Progenitor cell of endocrine pancreas (in vitro differentiated cells): ENCODE measurements around the gene RAB12. TPM values are rescaled to one million over a fixed set of nuclear protein-coding genes. Genes with fewer than 3 reads are reported as not detected.

Source experiments
- DNase-seq: peaks from one replicate; pipeline ENCODE4 v3.0.0; 2021; ENCODE audit warnings: low spot score; ENCODE audit not compliant: unreplicated experiment
- H3K27ac Mint-ChIP-seq: 2 replicates; pipeline ENCODE4 v1.8.0; 2021; ENCODE audit warnings: mild to moderate bottlenecking, moderate library complexity, mixed read lengths
- H3K27me3 Mint-ChIP-seq: 2 replicates; pipeline ENCODE4 v1.8.0; 2021; ENCODE audit warnings: mixed read lengths
- H3K36me3 Mint-ChIP-seq: 2 replicates; pipeline ENCODE4 v1.8.0; 2022; ENCODE audit warnings: mixed read lengths; ENCODE audit not compliant: insufficient read depth
- H3K4me1 Mint-ChIP-seq: 2 replicates; pipeline ENCODE4 v1.8.0; 2021; ENCODE audit warnings: low read depth, mixed read lengths
- H3K4me3 Mint-ChIP-seq: 2 replicates; pipeline ENCODE4 v1.8.0; 2021; ENCODE audit warnings: low read depth, mild to moderate bottlenecking, moderate library complexity, mixed read lengths
- H3K9me3 Mint-ChIP-seq: 2 replicates; pipeline ENCODE4 v1.8.0; 2021; ENCODE audit warnings: low read depth, mixed read lengths
- total RNA-seq: library from RNA; stranded (reverse); gene quantifications from 2 replicates; pipeline ENCODE4 v1.2.1, GENCODE V29; 2021
- TF ChIP-seq, protein P1 (sequence below): fragments of 200-600 bp; sonication (generic); IDR thresholded peaks from one replicate; pipeline ENCODE4 v1.5.0; 2021; ENCODE audit warnings: antibody characterized with exemption, mild to moderate bottlenecking; ENCODE audit not compliant: unreplicated experiment

RAB12 gene
- total RNA-seq, 1 donor from 2014 or later, result 15.4 TPM

DNA sequence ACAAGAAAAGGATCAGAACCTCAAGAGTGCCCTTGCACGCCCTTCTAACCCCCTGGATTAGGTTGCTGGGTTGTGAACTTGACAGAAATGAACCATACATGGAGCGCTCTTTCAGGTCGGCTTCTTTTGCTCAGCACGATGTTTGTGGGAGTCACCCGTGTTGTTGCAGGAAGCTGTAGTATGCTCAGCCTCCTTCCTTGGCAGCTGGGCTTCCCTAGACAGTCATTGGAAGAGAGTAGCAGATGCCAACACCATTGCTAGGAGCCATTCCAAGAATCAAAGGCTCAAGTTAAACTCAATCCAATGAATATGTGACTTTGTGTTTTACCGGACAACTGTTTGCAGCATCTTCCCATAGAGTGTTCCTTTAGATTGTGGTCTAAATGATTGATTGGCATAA, 47.0 kb downstream of the RAB12 start:
- H3K9me3 Mint-ChIP-seq, result no peaks in the 10 kb centered on the region
- no peaks in the 10 kb centered on the region for H3K36me3 Mint-ChIP-seq
- peaks cover 12% of the 10 kb centered on the region for H3K27me3 Mint-ChIP-seq
- no peak overlapping the region for H3K4me3 Mint-ChIP-seq
- no peak for DNase-seq
- peaks cover 5% of the 10 kb centered on the region for H3K4me1 Mint-ChIP-seq
- TF ChIP-seq, protein P1, sequence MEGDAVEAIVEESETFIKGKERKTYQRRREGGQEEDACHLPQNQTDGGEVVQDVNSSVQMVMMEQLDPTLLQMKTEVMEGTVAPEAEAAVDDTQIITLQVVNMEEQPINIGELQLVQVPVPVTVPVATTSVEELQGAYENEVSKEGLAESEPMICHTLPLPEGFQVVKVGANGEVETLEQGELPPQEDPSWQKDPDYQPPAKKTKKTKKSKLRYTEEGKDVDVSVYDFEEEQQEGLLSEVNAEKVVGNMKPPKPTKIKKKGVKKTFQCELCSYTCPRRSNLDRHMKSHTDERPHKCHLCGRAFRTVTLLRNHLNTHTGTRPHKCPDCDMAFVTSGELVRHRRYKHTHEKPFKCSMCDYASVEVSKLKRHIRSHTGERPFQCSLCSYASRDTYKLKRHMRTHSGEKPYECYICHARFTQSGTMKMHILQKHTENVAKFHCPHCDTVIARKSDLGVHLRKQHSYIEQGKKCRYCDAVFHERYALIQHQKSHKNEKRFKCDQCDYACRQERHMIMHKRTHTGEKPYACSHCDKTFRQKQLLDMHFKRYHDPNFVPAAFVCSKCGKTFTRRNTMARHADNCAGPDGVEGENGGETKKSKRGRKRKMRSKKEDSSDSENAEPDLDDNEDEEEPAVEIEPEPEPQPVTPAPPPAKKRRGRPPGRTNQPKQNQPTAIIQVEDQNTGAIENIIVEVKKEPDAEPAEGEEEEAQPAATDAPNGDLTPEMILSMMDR, result no peak
- H3K27ac Mint-ChIP-seq, result no peak overlapping the region

DNA sequence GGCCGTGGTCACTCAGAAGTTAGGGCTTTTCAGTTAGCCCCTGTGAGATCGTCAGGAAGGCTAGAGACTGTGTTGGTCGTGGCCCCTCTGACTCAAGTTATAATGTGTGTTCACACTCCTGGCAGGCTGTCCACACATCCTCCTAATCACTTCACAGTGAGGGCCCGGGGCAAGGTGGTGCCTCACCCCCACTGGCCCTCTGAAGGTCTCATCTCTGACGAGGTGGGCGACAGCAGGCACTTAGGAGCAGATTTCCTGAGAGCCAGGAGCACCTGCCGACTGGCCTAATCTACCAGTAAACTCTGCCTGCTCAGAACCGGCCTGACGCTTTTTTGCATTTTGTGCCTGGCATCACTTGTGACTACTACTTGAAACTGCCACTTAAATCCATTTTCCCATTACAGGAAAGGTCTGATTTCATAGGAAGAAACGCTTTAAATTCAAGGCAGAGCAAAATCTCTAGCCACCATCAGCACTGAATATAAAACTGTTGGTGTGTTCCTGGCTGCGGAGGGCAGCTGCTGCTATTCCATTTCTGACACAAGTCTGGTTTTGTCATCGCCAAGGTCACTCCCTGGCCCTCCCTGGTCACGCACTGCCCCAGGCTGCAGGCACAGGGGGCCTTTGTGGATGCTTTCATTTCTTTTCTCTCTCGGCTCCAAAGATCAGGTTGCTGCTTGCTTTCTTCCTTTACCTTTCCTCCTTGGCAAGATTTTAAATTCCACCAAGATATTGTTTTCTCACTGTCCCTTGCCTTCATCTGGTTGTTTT, 48.0 kb downstream of the RAB12 start:
- no peak for DNase-seq
- Mint-ChIP-seq H3K36me3 (no peaks in the 10 kb centered on the region), H3K27me3 (peaks cover 12% of the 10 kb centered on the region), H3K27ac (no peak overlapping the region), H3K4me3 (no peak overlapping the region), H3K4me1 (peaks cover 14% of the 10 kb centered on the region), H3K9me3 (no peaks in the 10 kb centered on the region)
- TF ChIP-seq, protein P1, result no peak

DNA sequence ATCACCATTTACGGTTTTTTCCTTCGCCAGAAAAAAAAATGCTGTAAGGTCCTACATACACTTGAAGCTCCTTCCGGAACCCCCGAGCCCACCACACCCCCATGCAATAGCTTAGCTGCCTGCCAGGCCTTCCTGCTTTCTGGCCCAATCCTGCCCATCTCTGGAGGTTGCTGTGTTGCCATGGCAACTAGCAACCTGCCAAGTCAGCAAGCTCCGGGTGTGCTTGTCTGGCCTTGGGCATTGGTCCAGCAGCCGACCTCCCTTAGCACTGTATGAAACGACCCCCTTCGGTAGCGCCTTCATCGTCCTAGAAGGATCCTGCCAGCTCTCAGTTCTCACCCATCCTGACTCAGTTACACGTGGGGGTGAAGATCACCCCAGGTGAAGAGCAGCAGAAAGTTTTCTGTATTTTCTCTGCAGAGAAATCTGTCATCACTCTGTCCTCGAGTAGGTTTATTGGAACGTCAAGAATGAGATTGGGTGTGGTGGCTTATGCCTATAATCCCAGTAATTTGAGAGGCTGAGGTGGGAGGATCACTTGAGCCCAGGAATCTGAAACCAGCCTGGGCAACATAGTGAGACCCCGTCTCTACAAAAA, 48.7 kb downstream of the RAB12 start:
- Mint-ChIP-seq H3K27ac (no peak overlapping the region), H3K4me1 (peaks cover 21% of the 10 kb centered on the region), H3K4me3 (no peak overlapping the region), H3K9me3 (no peaks in the 10 kb centered on the region), H3K27me3 (peaks cover 14% of the 10 kb centered on the region), H3K36me3 (no peaks in the 10 kb centered on the region)
- no peak for DNase-seq
- TF ChIP-seq, protein P1, result no peak

DNA sequence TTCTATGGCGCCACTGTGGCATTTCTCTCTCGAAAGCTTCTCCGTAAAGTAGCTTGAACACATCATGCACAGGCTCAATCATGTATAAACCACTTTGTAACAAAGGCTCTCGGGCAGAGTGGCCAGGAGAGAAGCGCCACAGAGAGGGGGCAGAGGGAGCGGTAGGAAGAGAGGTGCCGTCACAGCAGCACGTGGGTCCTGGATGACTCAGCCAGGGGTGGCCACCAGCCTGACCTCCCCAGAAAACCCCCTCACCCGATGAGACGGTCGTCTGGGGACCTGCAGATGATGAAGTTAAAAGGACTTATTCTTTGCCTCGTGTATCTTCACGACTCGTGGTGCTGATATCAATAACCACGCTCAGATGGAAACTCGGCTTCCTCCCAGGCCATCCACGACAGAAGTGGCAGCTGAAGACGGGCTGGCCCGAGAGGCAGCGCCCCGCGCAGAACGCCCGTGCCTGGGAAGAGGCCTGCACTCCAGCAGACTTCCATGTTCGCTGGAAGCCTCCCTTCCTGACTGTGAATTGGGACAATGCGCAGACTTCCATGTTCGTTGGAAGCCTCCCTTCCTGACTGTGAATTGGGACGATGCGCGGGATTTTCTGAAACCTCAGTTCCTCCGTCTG, 49.7 kb downstream of the RAB12 start:
- Mint-ChIP-seq H3K9me3 (no peaks in the 10 kb centered on the region), H3K27me3 (peaks cover 18% of the 10 kb centered on the region), H3K4me1 (peaks cover 25% of the 10 kb centered on the region), H3K27ac (no peak overlapping the region), H3K36me3 (no peaks in the 10 kb centered on the region), H3K4me3 (no peak overlapping the region)
- DNase-seq, result no peak
- TF ChIP-seq, protein P1, result no peak

DNA sequence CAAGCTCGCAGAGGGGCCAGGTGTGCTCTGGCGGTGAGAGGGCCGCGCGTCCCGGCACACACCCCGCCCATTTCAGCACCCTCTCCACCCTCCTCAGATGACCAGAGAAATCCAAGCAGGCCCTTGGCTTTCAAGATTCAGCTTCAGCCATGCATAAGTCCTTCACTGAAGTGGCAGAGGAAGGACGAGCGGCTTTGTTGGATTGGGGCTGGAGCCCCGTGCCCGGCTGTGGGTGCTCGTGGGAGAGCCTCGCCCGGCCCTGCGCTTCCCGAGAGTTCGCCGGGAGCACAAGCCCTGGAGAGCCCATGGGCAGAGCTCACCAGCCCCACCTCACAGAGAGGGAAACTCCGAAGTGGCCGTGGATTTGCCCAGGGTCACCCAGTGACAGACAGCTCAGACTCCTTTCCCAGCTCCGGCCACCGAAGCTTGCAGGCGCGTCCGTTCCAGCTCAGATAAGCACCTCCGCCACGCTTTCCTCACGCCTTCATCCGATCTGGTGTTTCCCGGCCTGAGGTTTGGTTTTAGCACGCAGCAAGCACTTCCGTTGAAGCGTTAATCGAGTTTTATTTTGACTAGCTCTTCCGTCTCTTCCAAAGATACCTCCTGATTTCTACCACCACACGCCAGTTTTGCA, 50.5 kb downstream of the RAB12 start:
- peaks cover 25% of the 10 kb centered on the region for H3K4me1 Mint-ChIP-seq
- H3K4me3 Mint-ChIP-seq, result no peak overlapping the region
- H3K27ac Mint-ChIP-seq, result no peak overlapping the region
- no peaks in the 10 kb centered on the region for H3K36me3 Mint-ChIP-seq
- DNase-seq, result no peak
- TF ChIP-seq, protein P1, result no peak
- no peaks in the 10 kb centered on the region for H3K9me3 Mint-ChIP-seq
- H3K27me3 Mint-ChIP-seq, result peaks cover 13% of the 10 kb centered on the region
